Activated naive CD4-positive, alpha-beta T cell treated with anti-CD3 and anti-CD28 coated beads, Interleukin-2, amount 50 U/mL, for 24 hours (primary cell): ENCODE measurements around the gene MC1R.
"Not testable (repeated sequence)": the region's sequence is repeated elsewhere in the genome, so short reads cannot be mapped to it uniquely, and the experiment has no call there.

Experiments
- H3K27ac Mint-ChIP-seq: one replicate; pipeline ENCODE4 v1.8.0; 2021; ENCODE audit warnings: mild to moderate bottlenecking, mixed read lengths
- H3K27me3 Mint-ChIP-seq: one replicate; pipeline ENCODE4 v1.8.0; 2021; ENCODE audit warnings: mixed read lengths
- H3K36me3 Mint-ChIP-seq: one replicate; pipeline ENCODE4 v1.8.0; 2021; ENCODE audit warnings: mixed read lengths
- H3K4me1 Mint-ChIP-seq: one replicate; pipeline ENCODE4 v1.8.0; 2021; ENCODE audit warnings: mixed read lengths
- H3K4me3 Mint-ChIP-seq: one replicate; pipeline ENCODE4 v1.8.0; 2021; ENCODE audit warnings: mild to moderate bottlenecking, mixed read lengths
- H3K9me3 Mint-ChIP-seq: one replicate; pipeline ENCODE4 v1.8.0; 2021; ENCODE audit warnings: mixed read lengths

Gene MC1R

GRCh38 chr16:89934611-89935553 is 16.2 kb downstream of the MC1R start:
- H3K9me3 Mint-ChIP-seq, result no peaks in the 10 kb centered on the region
- H3K4me3 Mint-ChIP-seq, result no peak overlapping the region
- no peaks in the 10 kb centered on the region for H3K4me1 Mint-ChIP-seq
- H3K36me3 Mint-ChIP-seq, result no peaks in the 10 kb centered on the region
- peaks cover 4% of the 10 kb centered on the region for H3K27me3 Mint-ChIP-seq
- no peak overlapping the region for H3K27ac Mint-ChIP-seq

DNA sequence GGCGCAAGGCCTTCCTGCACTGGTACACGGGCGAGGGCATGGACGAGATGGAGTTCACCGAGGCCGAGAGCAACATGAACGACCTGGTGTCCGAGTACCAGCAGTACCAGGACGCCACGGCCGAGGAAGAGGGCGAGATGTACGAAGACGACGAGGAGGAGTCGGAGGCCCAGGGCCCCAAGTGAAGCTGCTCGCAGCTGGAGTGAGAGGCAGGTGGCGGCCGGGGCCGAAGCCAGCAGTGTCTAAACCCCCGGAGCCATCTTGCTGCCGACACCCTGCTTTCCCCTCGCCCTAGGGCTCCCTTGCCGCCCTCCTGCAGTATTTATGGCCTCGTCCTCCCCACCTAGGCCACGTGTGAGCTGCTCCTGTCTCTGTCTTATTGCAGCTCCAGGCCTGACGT is 17.0 kb downstream of the MC1R start:
- not testable (repeated sequence) for H3K36me3 Mint-ChIP-seq, H3K9me3 Mint-ChIP-seq, H3K4me3 Mint-ChIP-seq, H3K27me3 Mint-ChIP-seq, H3K4me1 Mint-ChIP-seq, H3K27ac Mint-ChIP-seq

DNA sequence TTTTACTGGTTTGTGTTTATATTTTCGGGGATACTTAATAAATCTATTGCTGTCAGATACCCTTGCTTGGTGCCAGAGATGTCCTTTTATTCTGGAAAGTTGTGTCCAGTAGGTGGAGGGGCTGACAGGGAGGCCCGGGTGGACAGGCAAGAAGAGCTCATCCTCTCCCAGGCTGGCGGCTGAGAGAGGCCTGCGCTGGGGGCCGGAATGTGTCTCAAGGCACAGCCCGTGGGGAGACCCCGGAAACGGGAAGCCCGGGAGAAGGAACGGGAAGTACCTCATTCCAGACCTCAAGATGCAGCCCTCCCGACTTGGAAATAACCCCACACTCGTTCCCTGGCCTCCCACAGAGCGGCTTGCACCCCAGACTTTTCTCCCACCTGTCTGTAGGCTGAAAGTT is 17.4 kb downstream of the MC1R start:
- Mint-ChIP-seq H3K4me3 (no peak overlapping the region), H3K36me3 (no peaks in the 10 kb centered on the region), H3K9me3 (no peaks in the 10 kb centered on the region), H3K27me3 (peaks cover 1% of the 10 kb centered on the region), H3K4me1 (no peaks in the 10 kb centered on the region), H3K27ac (no peak overlapping the region)

DNA sequence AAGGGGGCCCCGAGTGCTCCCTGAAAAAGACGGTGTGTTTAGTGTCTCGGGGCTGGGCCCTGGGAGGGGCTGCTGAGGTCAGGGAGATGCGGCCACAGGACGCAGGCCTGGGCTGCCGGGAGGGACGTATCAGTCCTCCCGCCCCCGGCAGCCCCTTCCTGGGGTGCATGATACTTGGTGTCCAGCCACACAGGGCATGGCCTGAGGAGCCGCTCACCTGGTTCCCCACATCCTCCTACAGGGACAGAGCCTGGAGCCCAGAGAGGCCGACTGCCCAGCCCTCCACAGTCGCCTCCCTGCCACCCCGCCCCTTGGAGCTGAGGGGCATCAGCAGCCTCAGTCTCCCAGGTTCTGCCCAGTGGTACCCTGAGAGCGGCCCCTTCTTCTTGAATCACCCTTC is 17.8 kb downstream of the MC1R start:
- H3K36me3 Mint-ChIP-seq, result no peaks in the 10 kb centered on the region
- no peak overlapping the region for H3K4me3 Mint-ChIP-seq
- H3K4me1 Mint-ChIP-seq, result no peaks in the 10 kb centered on the region
- no peaks in the 10 kb centered on the region for H3K27me3 Mint-ChIP-seq
- no peak overlapping the region for H3K27ac Mint-ChIP-seq
- H3K9me3 Mint-ChIP-seq, result no peaks in the 10 kb centered on the region

GRCh38 chr16:89936981-89937380 is 18.3 kb downstream of the MC1R start:
- Mint-ChIP-seq H3K36me3 (no peaks in the 10 kb centered on the region), H3K27ac (no peak overlapping the region), H3K4me1 (no peaks in the 10 kb centered on the region), H3K9me3 (no peaks in the 10 kb centered on the region), H3K27me3 (no peaks in the 10 kb centered on the region), H3K4me3 (no peak overlapping the region)

DNA sequence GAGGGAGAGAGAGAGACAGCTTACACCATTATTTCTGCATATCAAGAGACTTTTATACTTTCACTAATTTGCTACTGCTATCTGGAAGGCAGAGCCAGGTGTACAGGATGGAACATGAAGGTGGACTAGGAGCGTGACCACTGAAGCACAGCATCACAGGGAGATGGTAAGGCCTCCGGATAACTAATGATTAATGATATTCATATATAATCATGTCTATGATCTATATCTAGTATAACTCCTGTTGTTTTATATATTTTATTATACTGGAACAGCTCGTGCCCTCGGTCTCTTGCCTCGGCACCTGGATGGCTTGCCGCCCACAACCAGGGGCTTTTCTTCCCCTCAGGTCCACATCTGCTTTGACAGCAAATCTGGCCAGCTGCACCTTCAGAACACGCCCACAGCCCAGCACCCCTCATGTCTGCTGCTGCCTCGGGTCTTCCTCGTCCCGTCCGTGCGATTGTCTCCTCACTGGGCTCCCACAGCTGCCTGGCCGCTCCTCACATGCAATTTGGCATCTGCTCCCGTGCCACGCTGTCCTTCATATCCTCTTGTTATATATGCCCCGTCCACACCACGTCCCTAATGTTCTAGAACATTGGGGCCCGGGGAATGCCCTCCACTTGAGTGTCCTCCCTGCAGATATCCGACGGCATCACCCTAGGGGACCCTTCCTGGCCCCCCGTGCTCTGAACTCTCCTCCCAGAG is 19.7 kb downstream of the MC1R start:
- Mint-ChIP-seq H3K27ac (peak overlapping the region; percentile 65), H3K27me3 (peaks cover 1% of the 10 kb centered on the region), H3K9me3 (no peaks in the 10 kb centered on the region), H3K36me3 (no peaks in the 10 kb centered on the region), H3K4me3 (no peak overlapping the region), H3K4me1 (no peaks in the 10 kb centered on the region)

DNA sequence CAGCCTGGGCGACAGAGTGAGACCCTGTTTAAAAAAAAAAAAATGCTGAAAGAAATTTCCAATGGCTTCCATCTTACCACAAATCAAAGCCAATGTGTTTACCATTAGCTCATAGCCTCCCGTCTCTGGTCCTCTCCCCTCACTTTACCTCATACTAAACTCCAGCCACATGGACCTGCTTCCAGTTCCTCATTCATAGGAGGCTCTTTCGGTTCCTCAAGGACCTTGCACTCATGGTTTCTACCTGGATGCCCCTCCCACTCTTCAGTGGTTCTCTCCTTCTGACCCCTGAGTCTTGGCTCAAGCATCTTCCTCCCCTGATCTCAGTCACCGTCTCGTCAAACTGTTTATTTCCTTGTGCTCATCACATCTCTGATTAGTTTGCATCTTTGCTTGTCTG is 26.1 kb downstream of the MC1R start:
- Mint-ChIP-seq H3K27ac (no peak overlapping the region), H3K36me3 (no peaks in the 10 kb centered on the region), H3K4me3 (no peak overlapping the region), H3K4me1 (peaks cover 2% of the 10 kb centered on the region), H3K27me3 (peaks cover 10% of the 10 kb centered on the region), H3K9me3 (no peaks in the 10 kb centered on the region)

DNA sequence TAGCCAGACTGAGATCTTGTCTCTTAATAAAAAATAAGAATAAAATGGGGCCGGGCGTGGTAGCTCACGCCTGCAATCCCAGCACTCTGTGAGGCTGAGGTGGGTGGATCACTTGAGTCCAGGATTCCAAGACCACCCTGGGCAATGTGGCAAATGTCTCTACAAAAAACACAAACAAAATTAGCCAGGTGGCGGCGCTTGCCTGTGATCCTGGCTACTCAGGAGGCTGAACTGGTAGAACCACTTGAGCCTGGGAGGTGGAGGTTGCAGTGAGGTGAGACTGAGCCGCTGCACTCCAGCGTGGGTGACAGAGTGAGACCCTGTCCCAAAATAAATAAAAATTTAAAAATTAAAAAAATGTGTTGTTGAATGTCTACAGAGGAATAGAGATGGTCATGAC is 27.0 kb downstream of the MC1R start:
- Mint-ChIP-seq H3K4me1 (peaks cover 6% of the 10 kb centered on the region), H3K36me3 (no peaks in the 10 kb centered on the region), H3K27ac (no peak overlapping the region), H3K9me3 (no peaks in the 10 kb centered on the region), H3K27me3 (peaks cover 10% of the 10 kb centered on the region), H3K4me3 (no peak overlapping the region)

DNA sequence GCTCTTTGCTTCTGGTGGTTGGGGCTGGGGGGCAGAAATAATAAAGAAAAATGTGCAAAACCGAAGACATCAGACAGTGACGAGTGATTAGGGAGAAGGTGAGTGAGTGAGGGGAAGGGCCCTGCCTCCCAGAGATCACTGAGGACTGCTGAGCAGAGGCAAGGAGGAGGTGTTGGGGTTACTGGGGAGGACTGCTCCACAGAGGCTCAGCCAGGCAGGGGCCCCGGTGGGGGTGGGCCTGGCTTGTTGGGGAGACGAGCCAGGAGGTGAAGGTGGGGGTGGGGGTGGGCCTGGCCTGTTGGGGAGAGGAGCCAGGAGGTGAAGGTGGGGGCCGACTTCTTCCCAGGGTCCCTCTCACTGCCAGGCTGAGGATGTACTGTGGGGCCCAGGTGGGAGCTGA is 27.9 kb downstream of the MC1R start:
- no peak overlapping the region for H3K27ac Mint-ChIP-seq
- peaks cover 6% of the 10 kb centered on the region for H3K4me1 Mint-ChIP-seq
- no peaks in the 10 kb centered on the region for H3K9me3 Mint-ChIP-seq
- no peaks in the 10 kb centered on the region for H3K36me3 Mint-ChIP-seq
- H3K27me3 Mint-ChIP-seq, result peaks cover 10% of the 10 kb centered on the region
- H3K4me3 Mint-ChIP-seq, result no peak overlapping the region

GRCh38 chr16:89949121-89949742 is 30.6 kb downstream of the MC1R start:
- peak overlapping the region; percentile 82 for H3K4me3 Mint-ChIP-seq
- H3K36me3 Mint-ChIP-seq, result no peaks in the 10 kb centered on the region
- H3K9me3 Mint-ChIP-seq, result no peaks in the 10 kb centered on the region
- H3K27me3 Mint-ChIP-seq, result peaks cover 8% of the 10 kb centered on the region
- peaks cover 6% of the 10 kb centered on the region for H3K4me1 Mint-ChIP-seq
- H3K27ac Mint-ChIP-seq, result no peak overlapping the region

GRCh38 chr16:89949756-89950155 is 31.1 kb downstream of the MC1R start:
- H3K27me3 Mint-ChIP-seq, result peaks cover 7% of the 10 kb centered on the region
- H3K27ac Mint-ChIP-seq, result peak overlapping the region; percentile 70
- no peaks in the 10 kb centered on the region for H3K36me3 Mint-ChIP-seq
- H3K4me3 Mint-ChIP-seq, result peak overlapping the region; percentile 82
- H3K9me3 Mint-ChIP-seq, result no peaks in the 10 kb centered on the region
- H3K4me1 Mint-ChIP-seq, result peaks cover 6% of the 10 kb centered on the region

- Mint-ChIP-seq H3K27me3 (peaks cover 1% of the 10 kb centered on the region), H3K9me3 (no peaks in the 10 kb centered on the region), H3K36me3 (peaks cover 2% of the 10 kb centered on the region), H3K27ac (no peak overlapping the region), H3K4me3 (peak overlapping the region; percentile 39), H3K4me1 (peaks cover 6% of the 10 kb centered on the region)
Measured at GRCh38 chr16:89951509-89951908, 32.8 kb downstream of the MC1R start.

- Mint-ChIP-seq H3K36me3 (peaks cover 2% of the 10 kb centered on the region), H3K9me3 (no peaks in the 10 kb centered on the region), H3K27ac (no peak overlapping the region), H3K4me1 (peaks cover 6% of the 10 kb centered on the region), H3K4me3 (no peak overlapping the region), H3K27me3 (peaks cover 1% of the 10 kb centered on the region)
Measured at GRCh38 chr16:89952049-89952448, 33.4 kb downstream of the MC1R start.

DNA sequence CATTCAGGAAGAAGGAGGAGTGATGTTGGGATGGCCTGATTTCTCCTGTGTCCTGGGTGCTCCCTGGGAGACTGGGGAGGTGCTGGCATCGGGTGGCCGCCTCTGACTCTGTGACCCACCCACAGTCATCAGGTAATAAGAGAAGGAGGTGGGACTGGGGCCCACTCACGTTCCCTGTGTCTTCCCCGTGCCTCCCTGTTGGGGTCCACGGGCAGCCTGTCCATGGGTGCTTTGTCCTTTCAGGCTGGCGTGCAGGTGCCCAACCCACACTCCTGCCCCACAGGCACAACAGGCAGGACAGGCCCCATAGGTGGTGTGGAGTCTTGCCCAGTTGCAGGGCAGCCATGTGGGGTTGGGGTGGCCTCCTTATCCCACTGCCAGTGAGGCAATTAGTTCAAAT is 33.9 kb downstream of the MC1R start:
- Mint-ChIP-seq H3K4me3 (no peak overlapping the region), H3K4me1 (peaks cover 6% of the 10 kb centered on the region), H3K27ac (no peak overlapping the region), H3K36me3 (peaks cover 2% of the 10 kb centered on the region), H3K9me3 (no peaks in the 10 kb centered on the region), H3K27me3 (no peaks in the 10 kb centered on the region)

DNA sequence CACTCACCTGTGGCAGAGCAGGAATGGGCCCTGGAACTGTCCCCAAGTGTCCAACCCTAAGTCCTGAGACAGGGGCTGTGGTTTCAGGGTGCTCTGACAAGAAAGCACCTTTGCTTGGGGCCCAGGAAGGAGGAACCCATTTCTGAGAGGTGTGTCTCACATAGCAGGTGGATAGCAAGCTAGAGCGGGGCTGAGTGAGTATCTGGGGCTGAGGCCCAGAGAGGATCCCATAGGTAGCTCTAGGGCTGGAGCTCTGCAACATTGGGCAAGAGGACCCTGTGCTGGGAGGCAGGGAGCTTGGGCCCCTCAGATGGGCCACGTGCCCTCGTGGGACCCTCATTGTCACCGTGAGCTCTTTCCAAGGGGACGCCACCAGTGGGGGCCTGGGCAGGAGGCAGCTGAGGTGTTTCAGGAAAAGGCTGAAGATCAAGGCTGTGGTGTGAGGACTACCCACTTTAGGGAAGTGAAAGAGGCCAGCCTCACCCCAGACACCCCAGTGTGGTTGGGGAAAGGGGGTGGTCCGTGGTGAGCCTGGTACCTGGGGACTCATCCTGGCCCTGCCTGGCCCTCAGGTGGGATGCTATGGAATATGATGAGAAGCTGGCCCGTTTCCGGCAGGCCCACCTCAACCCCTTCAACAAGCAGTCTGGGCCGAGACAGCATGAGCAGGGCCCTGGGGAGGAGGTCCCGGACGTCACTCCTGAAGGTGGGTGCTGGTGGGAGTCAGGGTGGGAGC is 35.2 kb downstream of the MC1R start:
- Mint-ChIP-seq H3K4me3 (no peak overlapping the region), H3K4me1 (peaks cover 6% of the 10 kb centered on the region), H3K27ac (no peak overlapping the region), H3K27me3 (no peaks in the 10 kb centered on the region), H3K36me3 (peaks cover 2% of the 10 kb centered on the region), H3K9me3 (no peaks in the 10 kb centered on the region)
